ENCODE data around the gene HMCN1. TPM values are rescaled to one million over a fixed set of nuclear protein-coding genes. Genes with fewer than 3 reads are reported as not detected.
"Not testable (repeated sequence)": the region's sequence is repeated elsewhere in the genome, so short reads cannot be mapped to it uniquely, and the experiment has no call there.

Gene HMCN1
- polyA plus RNA-seq, 1 donor from 2014 or later, result not detected

DNA sequence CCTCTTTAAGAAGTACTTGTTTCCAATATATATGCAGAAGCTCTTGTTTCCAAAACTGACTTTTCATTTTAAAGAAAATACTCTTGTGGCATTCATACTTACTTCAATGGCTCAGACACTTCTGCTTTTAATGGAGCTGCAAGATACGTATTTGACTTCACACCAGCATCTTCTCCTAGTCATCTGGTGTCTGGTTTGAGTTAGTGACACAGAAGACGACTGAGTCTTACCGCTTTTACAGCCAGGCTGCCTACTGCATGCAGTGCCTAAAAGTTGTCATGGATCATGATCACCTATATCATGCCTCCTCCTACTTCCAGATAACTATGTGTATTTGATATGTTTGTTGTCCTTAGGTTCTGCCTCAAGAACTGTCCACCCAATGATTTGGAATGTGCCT, 455.0 kb downstream of the HMCN1 start:
- peaks cover 4% of the 10 kb centered on the region for H3K27me3 Mint-ChIP-seq
- H3K36me3 Mint-ChIP-seq, result no peaks in the 10 kb centered on the region
- H3K4me3 Mint-ChIP-seq, result no peak overlapping the region
- H3K9me3 Mint-ChIP-seq, result peaks cover 0 to 4% (median 2%) of the 10 kb centered on the region in 3 donors
- H3K4me1 Mint-ChIP-seq, result peaks cover 2 to 3% (median 2%) of the 10 kb centered on the region in 3 donors
- no peak overlapping the region for H3K27ac Mint-ChIP-seq

- no peak overlapping the region for H3K4me3 Mint-ChIP-seq
- H3K27ac Mint-ChIP-seq, result no peak overlapping the region
- H3K36me3 Mint-ChIP-seq, result no peaks in the 10 kb centered on the region
- peaks cover 4% of the 10 kb centered on the region for H3K27me3 Mint-ChIP-seq
- no peaks in the 10 kb centered on the region for H3K4me1 Mint-ChIP-seq
- peaks cover 0 to 4% (median 4%) of the 10 kb centered on the region in 3 donors for H3K9me3 Mint-ChIP-seq
These were observed 457.3 kb downstream of the HMCN1 start for GRCh38 chr1:186191511-186191910.

GRCh38 chr1:186193224-186193623, 459.0 kb downstream of the HMCN1 start:
- H3K9me3 Mint-ChIP-seq, result peaks cover 0 to 4% (median 2%) of the 10 kb centered on the region in 3 donors
- H3K27me3 Mint-ChIP-seq, result peaks cover 1% of the 10 kb centered on the region
- no peak overlapping the region for H3K27ac Mint-ChIP-seq
- H3K4me3 Mint-ChIP-seq, result no peak overlapping the region
- H3K4me1 Mint-ChIP-seq, result no peaks in the 10 kb centered on the region
- no peaks in the 10 kb centered on the region for H3K36me3 Mint-ChIP-seq

GRCh38 chr1:186194107-186194756, 460.0 kb downstream of the HMCN1 start:
- no peak overlapping the region for H3K4me3 Mint-ChIP-seq
- no peaks in the 10 kb centered on the region for H3K4me1 Mint-ChIP-seq
- no peak overlapping the region for H3K27ac Mint-ChIP-seq
- peaks cover 0 to 4% (median 2%) of the 10 kb centered on the region in 3 donors for H3K9me3 Mint-ChIP-seq
- no peaks in the 10 kb centered on the region for H3K36me3 Mint-ChIP-seq
- peaks cover 1% of the 10 kb centered on the region for H3K27me3 Mint-ChIP-seq

DNA sequence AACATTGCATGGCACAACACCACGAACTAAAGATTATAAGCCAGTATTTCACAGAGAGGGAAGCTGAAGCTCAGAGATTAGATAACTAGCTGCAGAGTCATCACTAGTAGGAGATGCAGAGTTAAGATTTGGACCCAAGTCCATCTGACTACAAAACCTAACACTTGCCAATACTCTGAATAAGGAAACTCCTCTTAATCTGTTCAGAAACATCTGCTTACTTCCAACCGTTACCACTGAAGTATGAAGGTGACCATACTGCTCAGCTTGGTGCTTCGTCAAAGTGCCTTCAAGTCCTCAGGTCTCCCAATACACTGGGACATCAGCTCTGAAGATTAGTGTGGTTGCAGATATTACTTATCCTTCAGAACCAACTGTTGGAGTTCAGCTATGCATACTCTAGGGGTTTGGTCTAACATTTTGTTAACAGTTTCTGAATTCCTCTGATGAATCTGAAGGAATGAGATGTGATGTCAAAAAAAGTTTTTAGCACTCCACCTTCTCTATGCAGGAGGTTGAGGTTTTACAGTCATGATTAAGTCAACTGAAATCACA, 461.3 kb downstream of the HMCN1 start:
- Mint-ChIP-seq H3K27ac (no peak overlapping the region), H3K4me3 (no peak overlapping the region), H3K27me3 (no peaks in the 10 kb centered on the region), H3K9me3 (peaks cover 0 to 4% (median 2%) of the 10 kb centered on the region in 3 donors), H3K4me1 (no peaks in the 10 kb centered on the region), H3K36me3 (no peaks in the 10 kb centered on the region)

DNA sequence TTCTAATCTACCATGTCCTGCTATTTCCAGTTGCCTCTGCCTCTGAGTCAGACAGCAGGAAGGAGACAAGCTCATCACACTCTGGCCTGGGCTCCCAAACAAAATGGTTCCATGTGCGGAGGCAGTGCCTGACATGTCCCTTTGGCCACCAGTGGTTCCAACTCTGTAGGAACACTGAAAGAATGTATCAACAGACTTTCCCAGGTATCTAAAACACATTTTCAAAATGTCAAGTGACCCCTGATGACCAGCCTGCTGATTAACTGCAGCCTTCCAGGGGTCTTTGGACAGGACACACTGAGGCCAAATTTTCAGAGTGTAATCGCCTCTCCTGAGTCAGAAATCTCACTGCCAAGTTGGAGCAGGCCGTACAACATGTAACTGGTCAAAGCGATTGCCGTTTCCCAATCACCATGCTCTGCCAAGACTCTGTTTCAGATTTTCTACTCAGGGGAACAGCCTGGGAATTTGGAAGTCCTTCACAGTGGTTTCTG, 468.1 kb downstream of the HMCN1 start:
- Mint-ChIP-seq H3K36me3 (no peaks in the 10 kb centered on the region), H3K27me3 (no peaks in the 10 kb centered on the region), H3K4me3 (no peak overlapping the region), H3K9me3 (no peaks in the 10 kb centered on the region), H3K27ac (no peak overlapping the region), H3K4me1 (no peaks in the 10 kb centered on the region)

DNA sequence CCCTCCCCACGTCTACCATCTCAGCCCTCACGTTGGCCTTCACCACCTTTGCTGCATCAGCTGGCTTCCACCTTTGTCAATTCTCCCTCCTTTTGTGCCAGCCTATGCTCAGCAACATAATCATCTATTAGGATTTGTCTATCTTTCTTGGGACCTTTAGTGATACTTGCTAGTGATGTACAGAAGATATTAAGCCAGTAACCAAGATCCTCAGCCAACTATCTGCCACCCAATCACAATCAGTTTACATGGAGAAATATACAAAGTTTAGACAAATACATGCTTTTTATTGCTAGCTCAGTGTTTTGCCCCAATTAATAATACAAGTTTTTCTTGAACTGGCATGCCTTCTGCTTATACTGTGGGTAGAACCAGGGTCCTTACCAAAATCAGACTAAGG, 468.6 kb downstream of the HMCN1 start:
- H3K27ac Mint-ChIP-seq, result no peak overlapping the region
- no peaks in the 10 kb centered on the region for H3K27me3 Mint-ChIP-seq
- H3K9me3 Mint-ChIP-seq, result no peaks in the 10 kb centered on the region
- no peaks in the 10 kb centered on the region for H3K4me1 Mint-ChIP-seq
- H3K36me3 Mint-ChIP-seq, result no peaks in the 10 kb centered on the region
- no peak overlapping the region for H3K4me3 Mint-ChIP-seq

DNA sequence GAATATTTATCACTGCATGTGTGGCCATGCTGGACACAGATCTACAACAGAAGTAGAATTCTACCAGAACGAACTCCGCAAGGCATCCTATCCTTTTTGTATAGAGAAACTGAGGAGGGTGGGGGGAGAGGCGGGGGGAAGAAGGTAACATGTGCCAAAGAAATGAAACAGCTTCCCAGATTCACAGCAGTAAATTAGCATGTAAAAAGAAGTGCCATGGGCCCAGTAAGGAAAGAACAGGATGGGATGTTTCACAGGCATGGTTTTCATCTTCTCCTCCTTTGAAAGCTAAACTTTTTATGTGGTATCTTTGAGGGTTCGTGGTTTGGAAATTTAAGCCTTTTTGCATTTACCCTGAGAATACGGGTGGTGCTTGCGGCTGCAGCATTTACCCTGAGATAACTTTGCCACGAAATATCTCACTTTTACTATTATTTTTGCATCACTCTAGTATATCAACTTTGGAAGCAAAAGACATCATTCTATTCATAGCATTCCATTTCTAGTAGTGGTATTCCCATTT, 471.9 kb downstream of the HMCN1 start:
- peaks cover 1% of the 10 kb centered on the region for H3K27me3 Mint-ChIP-seq
- H3K9me3 Mint-ChIP-seq, result no peaks in the 10 kb centered on the region
- H3K27ac Mint-ChIP-seq, result no peak overlapping the region
- H3K36me3 Mint-ChIP-seq, result no peaks in the 10 kb centered on the region
- H3K4me3 Mint-ChIP-seq, result no peak overlapping the region
- H3K4me1 Mint-ChIP-seq, result no peaks in the 10 kb centered on the region

DNA sequence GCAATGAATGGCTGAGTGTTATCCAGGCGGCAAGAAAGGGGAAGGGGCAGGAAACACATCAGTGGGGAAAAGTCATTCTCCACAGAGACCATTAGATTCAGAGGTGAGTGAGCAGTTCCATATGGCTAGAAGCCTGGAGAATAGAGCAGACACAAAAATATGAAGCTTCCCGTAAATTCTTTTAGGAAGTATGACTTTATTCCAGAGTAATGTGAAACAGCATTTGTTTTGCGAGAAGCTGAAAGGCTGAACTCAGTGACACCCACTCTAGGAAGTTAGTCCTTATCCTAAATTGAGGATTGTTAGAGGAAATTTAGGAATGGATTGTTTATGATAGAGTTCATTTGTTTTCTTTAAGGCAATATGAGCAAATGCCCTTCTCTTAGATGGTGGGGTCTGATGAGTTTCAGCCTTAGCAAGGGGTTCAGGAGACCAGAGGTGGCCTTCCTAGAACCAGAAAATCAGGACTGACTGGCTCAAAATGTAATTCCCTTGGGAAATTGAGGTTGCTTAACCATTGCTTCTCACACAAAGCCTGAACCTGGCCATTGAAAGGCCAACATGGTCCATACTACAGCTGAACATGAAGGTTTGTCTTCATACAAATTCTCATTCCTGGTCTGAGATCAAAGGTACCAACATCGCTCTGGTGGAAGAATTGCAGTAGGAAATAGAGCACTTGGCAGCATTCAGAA, 473.3 kb downstream of the HMCN1 start:
- Mint-ChIP-seq H3K4me1 (no peaks in the 10 kb centered on the region), H3K27ac (no peak overlapping the region), H3K36me3 (no peaks in the 10 kb centered on the region), H3K27me3 (peaks cover 1% of the 10 kb centered on the region), H3K9me3 (no peaks in the 10 kb centered on the region), H3K4me3 (no peak overlapping the region)

DNA sequence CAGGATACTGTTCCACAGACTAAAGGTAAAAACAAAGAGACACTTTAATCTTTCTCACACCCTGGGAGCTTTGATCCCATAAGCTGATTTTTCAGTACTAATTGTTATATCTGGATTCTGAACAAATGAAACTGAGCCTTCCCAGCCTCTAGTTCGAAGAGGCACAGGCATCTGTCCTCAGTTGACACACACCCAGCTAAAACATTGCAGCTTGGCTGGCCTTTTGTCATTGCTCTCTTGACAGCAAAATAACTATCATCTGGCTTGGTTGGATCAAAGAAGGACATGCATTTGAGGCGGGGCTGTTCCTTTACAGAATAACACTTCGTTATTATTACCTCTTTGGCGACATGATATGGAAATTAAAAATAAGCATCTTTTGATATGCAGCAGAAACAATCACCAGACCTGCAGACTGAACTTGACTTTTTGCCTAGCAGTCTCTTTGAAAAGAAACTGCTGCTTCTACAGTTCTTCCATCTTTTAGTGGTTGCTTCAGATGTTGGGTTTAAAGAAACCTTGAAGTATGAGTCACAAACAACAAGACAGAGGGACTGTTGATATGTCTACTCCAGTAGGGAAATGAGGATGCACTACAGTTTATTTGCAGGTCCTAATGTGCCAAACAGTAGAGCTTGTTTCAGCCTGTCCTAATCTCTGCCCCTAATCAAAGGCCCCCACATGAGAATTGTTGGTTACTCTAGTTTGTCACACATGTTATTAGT, 474.4 kb downstream of the HMCN1 start:
- no peaks in the 10 kb centered on the region for H3K4me1 Mint-ChIP-seq
- no peak overlapping the region for H3K4me3 Mint-ChIP-seq
- H3K36me3 Mint-ChIP-seq, result no peaks in the 10 kb centered on the region
- H3K27me3 Mint-ChIP-seq, result peaks cover 1% of the 10 kb centered on the region
- H3K9me3 Mint-ChIP-seq, result no peaks in the 10 kb centered on the region
- no peak overlapping the region for H3K27ac Mint-ChIP-seq

- no peak overlapping the region for H3K4me3 Mint-ChIP-seq
- no peaks in the 10 kb centered on the region for H3K9me3 Mint-ChIP-seq
- no peaks in the 10 kb centered on the region for H3K36me3 Mint-ChIP-seq
- H3K27ac Mint-ChIP-seq, result no peak overlapping the region
- H3K4me1 Mint-ChIP-seq, result no peaks in the 10 kb centered on the region
- H3K27me3 Mint-ChIP-seq, result peaks cover 1% of the 10 kb centered on the region
These were observed 476.1 kb downstream of the HMCN1 start for GRCh38 chr1:186210258-186210657.

- H3K4me1 Mint-ChIP-seq, H3K36me3 Mint-ChIP-seq, H3K27me3 Mint-ChIP-seq: not testable (repeated sequence)
These were observed 477.4 kb downstream of the HMCN1 start for GRCh38 chr1:186211583-186211982.

DNA sequence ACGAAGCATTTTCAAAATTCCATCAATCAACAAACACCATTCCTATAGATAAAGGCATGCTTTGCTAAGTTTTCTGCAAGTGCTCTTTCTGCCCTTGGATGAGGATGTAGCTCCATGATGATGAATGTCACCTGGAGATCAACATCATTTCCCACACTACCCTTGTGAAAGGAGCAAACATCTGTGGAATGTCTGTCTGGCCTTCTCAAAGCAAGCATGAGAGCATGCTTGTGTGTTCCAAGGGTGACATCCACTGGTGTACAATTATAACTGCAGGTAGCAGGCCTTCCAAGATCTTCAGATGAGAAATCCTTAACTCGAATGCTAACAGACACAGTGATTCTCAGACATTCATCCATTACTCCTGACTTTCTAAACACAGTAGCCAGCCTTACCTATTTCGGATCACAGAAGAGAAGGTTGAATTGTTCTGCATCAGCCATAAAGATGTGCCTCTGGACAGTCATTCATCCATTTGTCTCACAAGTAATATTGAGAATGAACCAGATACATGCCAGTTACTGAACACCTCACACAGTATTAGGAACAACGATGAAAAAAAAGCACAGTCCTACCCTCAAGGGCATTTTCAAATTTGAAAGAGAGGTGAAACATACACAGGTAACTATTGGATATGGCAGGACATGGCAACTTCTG, 478.5 kb downstream of the HMCN1 start:
- H3K4me1 Mint-ChIP-seq, result no peaks in the 10 kb centered on the region
- H3K4me3 Mint-ChIP-seq, result no peak overlapping the region
- H3K27ac Mint-ChIP-seq, result no peak overlapping the region
- H3K36me3 Mint-ChIP-seq, result no peaks in the 10 kb centered on the region
- H3K9me3 Mint-ChIP-seq, result no peaks in the 10 kb centered on the region
- peaks cover 1% of the 10 kb centered on the region for H3K27me3 Mint-ChIP-seq

More at GRCh38 chr1:186211583-186211982, 477.4 kb downstream of the HMCN1 start:
- not testable (repeated sequence) for H3K27ac Mint-ChIP-seq, H3K9me3 Mint-ChIP-seq, H3K4me3 Mint-ChIP-seq

DNA sequence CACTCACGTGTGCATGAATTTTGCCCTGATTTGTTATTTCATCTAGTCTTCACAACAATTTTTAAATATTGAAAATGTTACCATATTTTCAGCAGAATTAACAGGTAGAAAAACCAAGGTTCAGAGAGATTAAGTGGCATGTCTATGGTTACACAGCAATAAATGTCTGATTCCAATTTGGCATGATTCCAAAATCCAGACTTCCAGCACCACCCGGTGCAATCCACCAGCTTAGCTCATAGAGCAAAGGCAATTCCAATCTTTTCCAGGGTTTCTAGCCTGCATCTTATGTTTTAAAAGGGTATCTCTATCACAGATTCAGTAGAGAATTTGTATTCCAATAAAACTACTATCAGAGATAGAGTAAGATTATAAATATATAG, 479.0 kb downstream of the HMCN1 start:
- Mint-ChIP-seq H3K4me1 (no peaks in the 10 kb centered on the region), H3K27ac (no peak overlapping the region), H3K27me3 (peaks cover 1% of the 10 kb centered on the region), H3K9me3 (no peaks in the 10 kb centered on the region), H3K36me3 (no peaks in the 10 kb centered on the region), H3K4me3 (no peak overlapping the region)

GRCh38 chr1:186214791-186215190, 480.6 kb downstream of the HMCN1 start:
- H3K4me3 Mint-ChIP-seq, result no peak overlapping the region
- H3K27ac Mint-ChIP-seq, result no peak overlapping the region
- no peaks in the 10 kb centered on the region for H3K9me3 Mint-ChIP-seq
- no peaks in the 10 kb centered on the region for H3K27me3 Mint-ChIP-seq
- no peaks in the 10 kb centered on the region for H3K36me3 Mint-ChIP-seq
- peaks cover 0 to 5% (median 4%) of the 10 kb centered on the region in 3 donors for H3K4me1 Mint-ChIP-seq
